H9 (cell line): ENCODE measurements around the gene IL10. TPM values are rescaled to one million over a fixed set of nuclear protein-coding genes. Genes with fewer than 3 reads are reported as not detected.

Source experiments
- DNase-seq: peaks from one replicate; pipeline ENCODE4 v3.0.0-alpha.2; 2017
- H2AFZ ChIP-seq: one replicate; pipeline ENCODE4 v1.6.1; 2013; ENCODE audit warnings: mild to moderate bottlenecking, low read length, control low read depth, moderate library complexity
- H2AK5ac ChIP-seq: 2 replicates; pipeline ENCODE4 v1.6.1; 2013; ENCODE audit warnings: low read length, control low read depth, mixed read lengths; ENCODE audit not compliant: insufficient read length
- H2BK120ac ChIP-seq: one replicate; pipeline ENCODE4 v1.6.1; 2013; ENCODE audit warnings: low read depth, mild to moderate bottlenecking, low read length, control low read depth, inconsistent platforms; ENCODE audit not compliant: poor library complexity, severe bottlenecking
- H2BK12ac ChIP-seq: 2 replicates; pipeline ENCODE4 v1.6.1; 2013; ENCODE audit warnings: low read length, control low read depth, mixed read lengths, low read depth; ENCODE audit not compliant: insufficient read length
- H2BK15ac ChIP-seq: 2 replicates; pipeline ENCODE4 v1.6.1; 2013; ENCODE audit warnings: low read depth, low read length, control low read depth
- H2BK20ac ChIP-seq: one replicate; pipeline ENCODE4 v1.6.1; 2013; ENCODE audit warnings: low read depth, mild to moderate bottlenecking, low read length, control low read depth, inconsistent platforms; ENCODE audit not compliant: poor library complexity, severe bottlenecking
- H2BK5ac ChIP-seq: 2 replicates; pipeline ENCODE4 v1.6.1; 2013; ENCODE audit warnings: low read length, control low read depth, mixed read lengths; ENCODE audit not compliant: insufficient read length
- H3K14ac ChIP-seq: 2 replicates; pipeline ENCODE4 v1.6.1; 2013; ENCODE audit warnings: low read length, control low read depth; ENCODE audit not compliant: insufficient read depth
- H3K18ac ChIP-seq: 2 replicates; pipeline ENCODE4 v1.6.1; 2013; ENCODE audit warnings: low read depth, mild to moderate bottlenecking, mixed read lengths, low read length, control low read depth; ENCODE audit not compliant: insufficient read length
- H3K23ac ChIP-seq: 2 replicates; pipeline ENCODE4 v1.6.1; 2013; ENCODE audit warnings: low read length, control low read depth, mixed read lengths, low read depth; ENCODE audit not compliant: insufficient read length
- H3K23me2 ChIP-seq: 2 replicates; pipeline ENCODE4 v1.6.1; 2013; ENCODE audit warnings: low read depth, mild to moderate bottlenecking, mixed read lengths, low read length, control low read depth; ENCODE audit not compliant: insufficient read length, poor library complexity, severe bottlenecking
- H3K27ac ChIP-seq: 2 replicates; pipeline ENCODE4 v1.5.1; 2013; ENCODE audit warnings: low read length, control low read depth, mixed read lengths, low read depth; ENCODE audit not compliant: insufficient read length
- H3K27me3 ChIP-seq: 2 replicates; pipeline ENCODE4 v1.6.1; 2013; ENCODE audit warnings: low read length, control low read depth, inconsistent platforms; ENCODE audit not compliant: insufficient read depth
- H3K4ac ChIP-seq: 2 replicates; pipeline ENCODE4 v1.6.1; 2013; ENCODE audit warnings: low read depth, mild to moderate bottlenecking, control low read depth, inconsistent platforms, low read length, moderate library complexity
- H3K4me1 ChIP-seq: 2 replicates; pipeline ENCODE4 v1.6.1; 2013; ENCODE audit warnings: low read length, control low read depth, inconsistent platforms; ENCODE audit not compliant: insufficient read depth
- H3K4me2 ChIP-seq: 2 replicates; pipeline ENCODE4 v1.6.1; 2013; ENCODE audit warnings: low read length, control low read depth, mixed read lengths; ENCODE audit not compliant: insufficient read length, insufficient read depth
- H3K56ac ChIP-seq: 2 replicates; pipeline ENCODE4 v1.6.1; 2013; ENCODE audit warnings: low read depth, mild to moderate bottlenecking, mixed read lengths, low read length, control low read depth; ENCODE audit not compliant: insufficient read length
- H3K79me1 ChIP-seq: 2 replicates; pipeline ENCODE4 v1.6.1; 2013; ENCODE audit warnings: low read depth, mild to moderate bottlenecking, moderate library complexity, low read length, control low read depth, inconsistent platforms; ENCODE audit not compliant: insufficient read depth, poor library complexity, severe bottlenecking
- H3K79me2 ChIP-seq: 2 replicates; pipeline ENCODE4 v1.6.1; 2013; ENCODE audit warnings: low read length, control low read depth, inconsistent platforms; ENCODE audit not compliant: insufficient read depth
- H3K9ac ChIP-seq: 2 replicates; pipeline ENCODE4 v1.6.1; 2013; ENCODE audit warnings: low read length, control low read depth, mixed read lengths; ENCODE audit not compliant: insufficient read length; ENCODE audit errors: extremely low read depth
- H3K9me3 ChIP-seq: one replicate; pipeline ENCODE4 v1.6.1; 2013; ENCODE audit warnings: low read depth, low read length, inconsistent platforms; ENCODE audit not compliant: control insufficient read depth
- H3T11ph ChIP-seq: one replicate; pipeline ENCODE4 v1.6.1; 2013; ENCODE audit warnings: mild to moderate bottlenecking, low read length, control low read depth, inconsistent platforms
- H4K20me1 ChIP-seq: one replicate; pipeline ENCODE4 v1.6.1; 2013; ENCODE audit not compliant: control insufficient read depth, insufficient read length, insufficient read depth
- H4K5ac ChIP-seq: 2 replicates; pipeline ENCODE4 v1.6.1; 2013; ENCODE audit warnings: low read depth, mild to moderate bottlenecking, mixed read lengths, low read length, control low read depth; ENCODE audit not compliant: insufficient read length
- H4K8ac ChIP-seq: replicated peaks from 2 replicates; pipeline ENCODE4 v1.6.1; 2013; ENCODE audit warnings: low read length, control low read depth, mixed read lengths, low read depth; ENCODE audit not compliant: insufficient read length
- H4K91ac ChIP-seq: 2 replicates; pipeline ENCODE4 v1.6.1; 2013; ENCODE audit warnings: low read depth, mild to moderate bottlenecking, moderate library complexity, mixed read lengths, low read length, control low read depth; ENCODE audit not compliant: insufficient read length
- H3K27ac Mint-ChIP-seq, 3 experiments: 2 replicates in 2 of 3; 3 replicates in 1 of 3; pipeline ENCODE4 v1.8.0; 2020 to 2021; ENCODE audit warnings: mixed read lengths in 3 of 3, mild to moderate bottlenecking in 1 of 3, moderate library complexity in 1 of 3
- H3K27me3 Mint-ChIP-seq: 2 replicates; pipeline ENCODE4 v1.8.0; 2021; ENCODE audit warnings: low read depth, mild to moderate bottlenecking, moderate library complexity, mixed read lengths
- H3K36me3 Mint-ChIP-seq, 3 experiments: 2 replicates in 2 of 3; 3 replicates in 1 of 3; pipeline ENCODE4 v1.8.0; 2020 to 2021; ENCODE audit warnings: low read depth in 3 of 3, mixed read lengths in 3 of 3; ENCODE audit not compliant: insufficient read depth in 1 of 3
- H3K4me1 Mint-ChIP-seq, 2 experiments: 2 replicates each; pipeline ENCODE4 v1.8.0; 2020; ENCODE audit warnings: mixed read lengths in 2 of 2
- H3K4me3 Mint-ChIP-seq, 2 experiments: 2 replicates in 1 of 2; 3 replicates in 1 of 2; pipeline ENCODE4 v1.8.0; 2020 to 2021; ENCODE audit warnings: mild to moderate bottlenecking in 2 of 2, mixed read lengths in 2 of 2, moderate library complexity in 1 of 2
- H3K9me3 Mint-ChIP-seq, 2 experiments: 2 replicates in 1 of 2; 3 replicates in 1 of 2; pipeline ENCODE4 v1.8.0; 2020; ENCODE audit warnings: mild to moderate bottlenecking in 2 of 2, mixed read lengths in 2 of 2, moderate library complexity in 1 of 2
- WGBS: extraction: QIAGEN DNeasy Blood & Tissue Kit; methylation state at CpG from one replicate; pipeline ENCODE4 v1.1.7; 2013; ENCODE audit warnings: missing lambda C conversion rate, low lambda C conversion rate, mixed read lengths; ENCODE audit not compliant: insufficient read length; ENCODE audit errors: extremely low coverage; 5-methylcytosine and 5-hydroxymethylcytosine counted together
- total RNA-seq: library from RNA; stranded (reverse); gene quantifications from 2 replicates; pipeline ENCODE4 v1.2.1, GENCODE V29; 2021
- TF ChIP-seq, protein P1 (sequence below): fragments of 200-600 bp; sonication (generic); conservative IDR thresholded peaks from 3 replicates; pipeline ENCODE4 v1.8.0; 2021; ENCODE audit warnings: antibody characterized with exemption, mild to moderate bottlenecking

Gene IL10
- total RNA-seq, 1 experiment from 2014 or later = not detected

DNA sequence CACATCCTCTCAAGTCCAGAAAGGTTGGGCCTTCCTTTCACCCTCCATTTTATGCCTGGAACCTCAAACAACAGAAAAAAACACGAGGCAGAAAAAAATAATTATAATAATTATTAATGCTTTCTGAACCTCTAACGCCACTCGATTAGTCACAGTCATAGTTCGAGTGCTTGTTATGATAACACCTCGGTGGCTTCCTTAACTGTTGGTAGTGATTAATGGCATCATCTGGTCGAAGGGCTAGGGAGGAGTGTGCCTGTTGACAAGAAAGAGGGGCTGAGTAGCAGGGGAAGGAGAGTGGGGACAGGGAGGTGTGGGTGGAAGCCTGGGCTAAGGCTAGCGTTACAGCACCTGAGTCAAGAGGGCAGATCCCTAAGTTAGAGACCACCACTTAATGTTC, 21.3 kb upstream of the IL10 start:
- Histone ChIP-seq H4K5ac (no peak overlapping the region), H2AFZ (no peak overlapping the region)

More for the DNA sequence above, 21.3 kb upstream of the IL10 start:
- Histone ChIP-seq H2BK120ac (no peak overlapping the region), H3T11ph (no peak overlapping the region), H3K18ac (no peak overlapping the region), H3K56ac (no peak overlapping the region), H2AK5ac (no peak overlapping the region), H3K27me3 (no peaks in the 10 kb centered on the region), H3K79me2 (no peaks in the 10 kb centered on the region), H3K27ac (no peak overlapping the region), H3K9me3 (no peaks in the 10 kb centered on the region), H2BK20ac (no peak overlapping the region), H4K20me1 (no peaks in the 10 kb centered on the region), H3K23me2 (no peaks in the 10 kb centered on the region), H4K91ac (no peak overlapping the region), H3K9ac (no peak overlapping the region), H3K4me1 (no peaks in the 10 kb centered on the region), H2BK12ac (no peak overlapping the region), H2BK15ac (no peak overlapping the region), H3K4ac (no peak overlapping the region), H3K79me1 (no peaks in the 10 kb centered on the region), H3K4me2 (no peak overlapping the region), H2BK5ac (no peak overlapping the region), H4K8ac (no peak overlapping the region), H3K23ac (no peak overlapping the region), H3K14ac (no peak overlapping the region)
- no peaks in the 10 kb centered on the region for H3K36me3 Mint-ChIP-seq
- H3K27me3 Mint-ChIP-seq = peaks cover 16% of the 10 kb centered on the region
- H3K4me3 Mint-ChIP-seq = no peak overlapping the region
- peaks cover 10 to 11% of the 10 kb centered on the region in 2 experiments for H3K4me1 Mint-ChIP-seq
- WGBS = no CpG with 5 or more reads among the region's 7 CpGs
- TF ChIP-seq, protein P1, sequence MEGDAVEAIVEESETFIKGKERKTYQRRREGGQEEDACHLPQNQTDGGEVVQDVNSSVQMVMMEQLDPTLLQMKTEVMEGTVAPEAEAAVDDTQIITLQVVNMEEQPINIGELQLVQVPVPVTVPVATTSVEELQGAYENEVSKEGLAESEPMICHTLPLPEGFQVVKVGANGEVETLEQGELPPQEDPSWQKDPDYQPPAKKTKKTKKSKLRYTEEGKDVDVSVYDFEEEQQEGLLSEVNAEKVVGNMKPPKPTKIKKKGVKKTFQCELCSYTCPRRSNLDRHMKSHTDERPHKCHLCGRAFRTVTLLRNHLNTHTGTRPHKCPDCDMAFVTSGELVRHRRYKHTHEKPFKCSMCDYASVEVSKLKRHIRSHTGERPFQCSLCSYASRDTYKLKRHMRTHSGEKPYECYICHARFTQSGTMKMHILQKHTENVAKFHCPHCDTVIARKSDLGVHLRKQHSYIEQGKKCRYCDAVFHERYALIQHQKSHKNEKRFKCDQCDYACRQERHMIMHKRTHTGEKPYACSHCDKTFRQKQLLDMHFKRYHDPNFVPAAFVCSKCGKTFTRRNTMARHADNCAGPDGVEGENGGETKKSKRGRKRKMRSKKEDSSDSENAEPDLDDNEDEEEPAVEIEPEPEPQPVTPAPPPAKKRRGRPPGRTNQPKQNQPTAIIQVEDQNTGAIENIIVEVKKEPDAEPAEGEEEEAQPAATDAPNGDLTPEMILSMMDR = no peak
- no peak overlapping the region for H3K27ac Mint-ChIP-seq
- DNase-seq = no peak
- H3K9me3 Mint-ChIP-seq = no peaks in the 10 kb centered on the region; a peak in 1 of 5 replicates
